Hepatocyte (in vitro differentiated cells): ENCODE measurements around the gene ZBED4. TPM values are rescaled to one million over a fixed set of nuclear protein-coding genes. Genes with fewer than 3 reads are reported as not detected.

ENCODE experiments used
- DNase-seq: peaks from one replicate; pipeline ENCODE4 v3.0.0-alpha.2; 2016; ENCODE audit warnings: low spot score
- H2AFZ ChIP-seq: fragments of 200-600 bp; sonication (generic); 2 replicates; pipeline ENCODE4 v1.6.0; 2016; ENCODE audit warnings: antibody characterized with exemption, mild to moderate bottlenecking
- H3K27ac ChIP-seq: fragments of 200-600 bp; sonication (generic); 2 replicates; pipeline ENCODE4 v1.5.1; 2016; ENCODE audit warnings: mild to moderate bottlenecking
- H3K27me3 ChIP-seq: fragments of 200-600 bp; sonication (generic); 2 replicates; pipeline ENCODE4 v1.6.1; 2016
- H3K36me3 ChIP-seq: fragments of 200-600 bp; sonication (generic); replicated peaks from 2 replicates; pipeline ENCODE4 v1.5.1; 2016; ENCODE audit warnings: low read depth; ENCODE audit not compliant: insufficient read depth
- H3K4me1 ChIP-seq: fragments of 200-600 bp; sonication (generic); 2 replicates; pipeline ENCODE4 v1.5.1; 2016; ENCODE audit warnings: mild to moderate bottlenecking, moderate library complexity; ENCODE audit not compliant: insufficient read depth
- H3K4me2 ChIP-seq: fragments of 200-600 bp; sonication (generic); 2 replicates; pipeline ENCODE4 v1.6.0; 2016
- H3K4me3 ChIP-seq: fragments of 200-600 bp; sonication (generic); 2 replicates; pipeline ENCODE4 v1.5.1; 2016; ENCODE audit warnings: mild to moderate bottlenecking
- H3K79me2 ChIP-seq: fragments of 200-600 bp; sonication (generic); 2 replicates; pipeline ENCODE4 v1.6.0; 2017; ENCODE audit warnings: mild to moderate bottlenecking
- H3K9me2 ChIP-seq: fragments of 200-600 bp; sonication (generic); replicated peaks from 2 replicates; pipeline ENCODE4 v1.6.0; 2017; ENCODE audit warnings: mild to moderate bottlenecking; ENCODE audit not compliant: insufficient read depth
- H3K9me3 ChIP-seq: fragments of 200-600 bp; sonication (generic); 2 replicates; pipeline ENCODE4 v1.5.1; 2016; ENCODE audit warnings: low read depth, mild to moderate bottlenecking
- H4K20me1 ChIP-seq: fragments of 200-600 bp; sonication (generic); 2 replicates; pipeline ENCODE4 v1.6.0; 2016; ENCODE audit warnings: mild to moderate bottlenecking; ENCODE audit not compliant: insufficient read depth, poor library complexity, severe bottlenecking
- EZH2 ChIP-seq: fragments of 200-600 bp; sonication (generic); IDR thresholded peaks from 2 replicates; pipeline ENCODE4 v1.6.1; 2016; ENCODE audit warnings: antibody characterized with exemption, mild to moderate bottlenecking, borderline replicate concordance
- EZH2phosphoT487 ChIP-seq: fragments of 200-600 bp; sonication (generic); IDR thresholded peaks from one replicate; pipeline ENCODE4 v1.6.1; 2018; ENCODE audit warnings: antibody characterized with exemption, mild to moderate bottlenecking, low read depth, moderate library complexity; ENCODE audit not compliant: unreplicated experiment, severe bottlenecking
- WGBS: methylation state at CpG from one replicate; pipeline ENCODE4 v1.1.6; 2016; ENCODE audit warnings: low lambda C conversion rate; ENCODE audit errors: missing lambda C conversion rate; 5-methylcytosine and 5-hydroxymethylcytosine counted together
- polyA plus RNA-seq: library from polyadenylated mRNA; unstranded; fragments of >200 nt; fragmentation: Nextera tagmentation; extraction: Ambion mirVana; gene quantifications from 2 replicates; pipeline ENCODE4 v1.2.1, GENCODE V29; 2016
- total RNA-seq: library from RNA; depleted of rRNA; stranded (reverse); fragments of >200 nt; gene quantifications from 2 replicates; pipeline ENCODE4 v1.2.3, GENCODE V29; 2014
- TF ChIP-seq, protein P1 (sequence below): fragments of 200-600 bp; sonication (generic); IDR thresholded peaks from 2 replicates; pipeline ENCODE4 v1.5.1; 2016; ENCODE audit warnings: antibody characterized with exemption, mild to moderate bottlenecking; ENCODE audit not compliant: poor library complexity

The ZBED4 gene
- total and polyA plus RNA-seq, 2 experiments from 2014 or later = 14.9 to 16.3 TPM

DNA sequence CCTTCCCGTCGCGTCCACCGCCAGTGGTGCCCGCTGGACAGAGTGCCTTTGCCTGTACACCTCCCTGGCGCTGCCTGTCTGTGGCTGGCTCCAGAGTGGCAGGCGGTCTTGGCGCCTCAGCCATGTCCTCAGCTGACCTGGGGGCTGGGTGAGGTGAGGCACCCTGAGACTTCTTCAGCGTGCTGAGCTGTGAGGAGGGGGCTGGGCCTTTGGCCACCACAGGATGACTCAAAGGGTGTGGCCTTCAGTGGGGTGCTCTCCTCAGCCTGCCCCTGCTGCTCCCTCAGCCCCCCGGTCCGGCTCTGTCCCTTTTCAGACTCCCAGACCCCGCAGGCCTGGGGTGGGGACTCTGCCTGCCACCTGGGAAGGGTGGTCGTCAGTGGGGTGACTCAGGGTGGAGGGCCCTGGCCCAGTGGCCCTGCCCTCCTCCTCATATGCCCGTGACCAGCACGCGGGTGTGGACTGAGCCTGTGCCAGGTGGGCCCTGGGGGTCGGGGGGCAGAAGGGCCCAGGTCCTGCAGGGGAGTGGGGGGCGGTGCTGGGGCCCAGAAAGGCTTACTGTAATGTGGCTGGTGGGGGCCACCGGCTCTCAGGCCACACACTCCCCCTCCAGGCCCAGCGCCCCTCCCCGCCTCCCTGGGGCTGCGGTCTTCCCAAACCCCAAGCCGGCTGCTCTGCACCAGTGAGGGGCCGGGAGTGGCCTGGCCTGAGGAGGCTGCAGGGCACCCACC lies 80.7 kb downstream of the ZBED4 start:
- Histone ChIP-seq H3K4me2 (peak overlapping the region; percentile 68), H3K4me1 (peaks cover 27% of the 10 kb centered on the region), H3K27me3 (no peaks in the 10 kb centered on the region), H4K20me1 (no peaks in the 10 kb centered on the region), H3K9me2 (no peaks in the 10 kb centered on the region), H3K79me2 (no peaks in the 10 kb centered on the region), H3K4me3 (no peak overlapping the region), H3K9me3 (no peaks in the 10 kb centered on the region), H3K27ac (peak overlapping the region; percentile 89), H3K36me3 (no peaks in the 10 kb centered on the region), H2AFZ (no peak overlapping the region)
- peak; percentile 80 for DNase-seq
- WGBS = 85% methylated on average over 15 of the region's 24 CpGs
- TF ChIP-seq EZH2phosphoT487 (no peak), EZH2 (no peak)
- TF ChIP-seq, protein P1, sequence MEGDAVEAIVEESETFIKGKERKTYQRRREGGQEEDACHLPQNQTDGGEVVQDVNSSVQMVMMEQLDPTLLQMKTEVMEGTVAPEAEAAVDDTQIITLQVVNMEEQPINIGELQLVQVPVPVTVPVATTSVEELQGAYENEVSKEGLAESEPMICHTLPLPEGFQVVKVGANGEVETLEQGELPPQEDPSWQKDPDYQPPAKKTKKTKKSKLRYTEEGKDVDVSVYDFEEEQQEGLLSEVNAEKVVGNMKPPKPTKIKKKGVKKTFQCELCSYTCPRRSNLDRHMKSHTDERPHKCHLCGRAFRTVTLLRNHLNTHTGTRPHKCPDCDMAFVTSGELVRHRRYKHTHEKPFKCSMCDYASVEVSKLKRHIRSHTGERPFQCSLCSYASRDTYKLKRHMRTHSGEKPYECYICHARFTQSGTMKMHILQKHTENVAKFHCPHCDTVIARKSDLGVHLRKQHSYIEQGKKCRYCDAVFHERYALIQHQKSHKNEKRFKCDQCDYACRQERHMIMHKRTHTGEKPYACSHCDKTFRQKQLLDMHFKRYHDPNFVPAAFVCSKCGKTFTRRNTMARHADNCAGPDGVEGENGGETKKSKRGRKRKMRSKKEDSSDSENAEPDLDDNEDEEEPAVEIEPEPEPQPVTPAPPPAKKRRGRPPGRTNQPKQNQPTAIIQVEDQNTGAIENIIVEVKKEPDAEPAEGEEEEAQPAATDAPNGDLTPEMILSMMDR = no peak

DNA sequence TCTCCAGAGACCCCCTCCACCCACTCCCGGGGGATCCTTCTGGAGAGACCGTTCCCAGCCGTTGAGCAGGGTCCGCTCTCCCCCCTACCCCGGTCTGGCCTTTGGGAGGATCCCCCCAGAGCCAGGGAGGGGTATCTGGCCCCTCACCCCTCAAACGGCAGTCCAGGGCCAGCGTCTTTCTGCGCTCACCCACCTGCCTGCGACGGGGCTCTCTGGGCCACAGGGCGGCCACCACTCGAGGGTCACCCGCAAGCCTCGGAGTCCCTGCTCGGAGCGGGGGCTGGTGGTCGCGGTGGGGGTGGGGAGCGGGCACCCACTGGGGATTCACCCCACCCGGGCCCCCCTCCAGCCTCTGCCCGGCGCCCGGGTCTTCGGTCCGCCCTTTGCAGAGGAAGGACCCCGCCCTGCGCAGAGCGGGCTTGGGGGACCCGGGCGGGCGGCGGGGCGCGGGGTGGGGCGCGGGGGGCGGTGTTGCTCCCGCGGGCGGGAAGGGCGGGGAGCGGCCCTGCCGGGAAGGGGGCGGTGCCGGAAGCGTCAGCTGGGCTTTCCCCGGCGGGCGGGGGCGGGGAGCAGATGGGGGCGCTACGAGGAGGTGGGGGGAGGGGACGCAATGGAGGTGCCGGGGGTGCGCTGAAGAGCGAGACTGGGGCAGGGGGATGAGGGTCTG lies 81.4 kb downstream of the ZBED4 start:
- no peak for TF ChIP-seq EZH2
- TF ChIP-seq, protein P1 = no peak
- TF ChIP-seq EZH2phosphoT487 = no peak
- H3K27ac ChIP-seq = peak overlapping the region; percentile 89
- peak overlapping the region; percentile 68 for H3K4me2 ChIP-seq
- no peaks in the 10 kb centered on the region for H4K20me1 ChIP-seq
- no peak overlapping the region for H3K4me3 ChIP-seq
- H3K9me2 ChIP-seq = no peaks in the 10 kb centered on the region
- no peak overlapping the region for H2AFZ ChIP-seq
- no peaks in the 10 kb centered on the region for H3K27me3 ChIP-seq
- no peaks in the 10 kb centered on the region for H3K79me2 ChIP-seq
- H3K9me3 ChIP-seq = no peaks in the 10 kb centered on the region
- peak; percentile 91 for DNase-seq
- peaks cover 24% of the 10 kb centered on the region for H3K4me1 ChIP-seq
- 44% methylated on average over 17 of the region's 56 CpGs for WGBS
- no peaks in the 10 kb centered on the region for H3K36me3 ChIP-seq

GRCh38 chr22:49935561-49935960 lies 81.9 kb downstream of the ZBED4 start:
- no peak overlapping the region for H2AFZ ChIP-seq
- peak; percentile 46 for DNase-seq
- WGBS = no CpG with 5 or more reads among the region's 16 CpGs

More at GRCh38 chr22:49935561-49935960, 81.9 kb downstream of the ZBED4 start:
- Histone ChIP-seq H4K20me1 (no peaks in the 10 kb centered on the region), H3K27ac (peak overlapping the region; percentile 73), H3K79me2 (no peaks in the 10 kb centered on the region), H3K4me2 (peak overlapping the region; percentile 68), H3K36me3 (no peaks in the 10 kb centered on the region), H3K9me3 (no peaks in the 10 kb centered on the region), H3K9me2 (no peaks in the 10 kb centered on the region), H3K4me1 (peaks cover 24% of the 10 kb centered on the region), H3K27me3 (no peaks in the 10 kb centered on the region), H3K4me3 (no peak overlapping the region)
- TF ChIP-seq, protein P1 = no peak
- TF ChIP-seq EZH2phosphoT487 (no peak), EZH2 (no peak)
